Measurements from ENCODE around the gene CLIC6. TPM values are rescaled to one million over a fixed set of nuclear protein-coding genes. Genes with fewer than 3 reads are reported as not detected.
A peak's percentile ranks its signal among the peaks of the same experiment; 100 is the strongest.

CLIC6 gene
- 0.02 and 0.25 TPM in 2 replicates for total RNA-seq (2014; rRNA removed; shearing (Covaris generic))

GRCh38 chr21:34668803-34669148, at the start of gene CLIC6:
CLIC6 (plus strand) TSS chr21:34668994; CDS start chr21:34669389, 395 bp downstream.
- peak; percentile 26 for DNase-seq (ENCODE audit: low read depth)

DNA sequence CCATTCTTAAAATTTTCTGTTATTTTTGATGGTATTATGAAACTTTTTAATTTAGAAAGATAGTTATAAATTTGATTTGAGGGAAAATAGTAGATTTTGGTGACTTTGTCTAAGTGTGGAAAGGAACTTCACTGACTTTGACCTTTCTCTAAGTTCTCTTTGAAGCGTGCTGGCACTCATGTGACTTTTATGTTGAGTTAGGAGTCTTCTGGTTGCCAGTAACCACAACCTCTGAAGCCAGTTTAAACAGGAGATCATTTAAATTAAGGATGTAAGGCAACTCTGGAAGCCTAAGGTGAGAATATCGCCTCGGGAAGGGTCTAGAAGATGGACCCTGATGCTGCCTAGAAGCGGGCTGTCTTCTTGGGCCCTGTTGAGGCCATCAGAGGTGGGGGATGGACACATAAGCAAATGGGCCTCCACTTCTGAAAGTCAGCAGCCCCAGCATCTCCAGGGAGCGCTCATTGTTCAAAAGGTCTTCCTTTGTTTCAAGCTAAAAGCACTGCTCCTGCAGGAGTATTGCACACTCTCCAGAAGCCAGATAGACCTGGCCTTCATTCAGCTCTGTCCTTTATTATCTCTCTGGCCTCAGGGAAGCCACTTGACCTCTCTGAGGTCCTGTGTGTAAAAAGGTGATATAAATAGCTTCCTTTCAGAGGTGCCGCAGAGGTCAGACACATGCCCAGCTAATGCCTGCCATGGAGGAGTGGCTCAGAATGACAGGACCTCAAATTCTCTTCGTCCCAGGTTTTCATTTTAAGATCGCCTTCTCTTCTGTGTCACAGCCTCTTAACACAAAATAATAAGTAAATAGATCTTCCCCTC, 48.7 kb upstream of the CLIC6 start:
- DNase-seq (ENCODE audit: low read depth): no peak

DNA sequence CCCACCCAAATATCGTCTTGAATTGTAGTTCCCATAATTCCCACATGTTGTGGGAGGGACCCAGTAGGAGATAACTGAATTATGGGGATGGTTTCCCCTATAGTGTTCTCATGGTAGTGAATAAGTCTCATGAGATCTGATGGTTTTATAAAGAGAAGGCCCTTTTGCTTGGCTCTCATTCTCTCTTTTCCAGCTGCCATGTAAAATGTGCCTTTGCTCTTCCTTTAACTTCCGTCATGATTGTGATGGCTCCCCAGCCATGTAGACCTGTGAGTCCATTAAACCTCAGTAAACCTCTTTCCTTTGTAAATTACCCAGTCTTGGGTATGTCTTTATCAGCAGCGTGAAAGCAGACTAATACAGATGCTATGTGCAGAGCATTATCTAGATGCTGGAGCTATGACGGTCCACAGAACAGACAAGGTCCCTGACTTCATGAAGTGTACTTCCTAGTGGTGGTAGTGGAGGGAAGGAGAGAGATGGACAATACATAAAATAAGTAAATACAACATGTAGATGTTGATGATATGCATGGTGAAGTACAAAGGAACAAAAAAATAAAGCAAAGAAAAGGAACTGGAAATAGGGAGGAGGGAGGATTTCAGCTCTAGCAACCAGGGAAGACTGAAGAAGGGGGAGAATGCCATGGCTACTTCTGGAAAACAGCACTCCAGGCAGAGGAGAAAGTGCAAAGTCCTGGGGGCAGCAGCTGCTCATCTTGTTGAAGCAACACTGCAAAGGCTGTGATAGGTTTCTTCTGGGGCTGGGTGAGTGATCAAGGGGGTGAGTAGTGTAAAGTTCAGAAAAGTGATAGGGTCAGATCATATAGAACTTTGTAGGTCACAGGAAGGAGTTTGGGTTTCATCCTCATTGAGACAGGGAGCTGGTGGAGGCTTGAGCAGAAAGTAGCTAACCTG, 47.1 kb upstream of the CLIC6 start:
- no peak for DNase-seq (ENCODE audit: low read depth)

DNA sequence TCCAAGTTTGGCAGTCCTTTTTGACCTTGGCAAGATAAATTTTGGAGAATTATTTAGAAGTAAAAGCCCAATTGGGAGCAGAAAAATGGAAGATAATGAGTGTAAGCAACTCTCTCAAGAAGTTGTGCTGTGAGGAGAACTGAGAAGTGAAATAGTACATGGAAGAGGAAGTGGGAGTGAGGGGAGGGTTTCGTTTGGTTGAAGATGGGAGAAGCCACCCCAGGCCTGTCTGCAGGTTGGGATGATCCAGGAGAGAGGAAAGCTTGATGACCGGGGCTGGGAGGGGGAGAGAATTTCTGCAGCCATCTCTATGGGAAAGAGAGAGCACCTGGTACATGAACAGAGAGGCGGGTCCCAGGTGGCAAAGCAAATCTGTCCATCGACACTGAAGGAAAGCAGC, 45.3 kb upstream of the CLIC6 start:
- no peak for DNase-seq (ENCODE audit: low read depth)

DNA sequence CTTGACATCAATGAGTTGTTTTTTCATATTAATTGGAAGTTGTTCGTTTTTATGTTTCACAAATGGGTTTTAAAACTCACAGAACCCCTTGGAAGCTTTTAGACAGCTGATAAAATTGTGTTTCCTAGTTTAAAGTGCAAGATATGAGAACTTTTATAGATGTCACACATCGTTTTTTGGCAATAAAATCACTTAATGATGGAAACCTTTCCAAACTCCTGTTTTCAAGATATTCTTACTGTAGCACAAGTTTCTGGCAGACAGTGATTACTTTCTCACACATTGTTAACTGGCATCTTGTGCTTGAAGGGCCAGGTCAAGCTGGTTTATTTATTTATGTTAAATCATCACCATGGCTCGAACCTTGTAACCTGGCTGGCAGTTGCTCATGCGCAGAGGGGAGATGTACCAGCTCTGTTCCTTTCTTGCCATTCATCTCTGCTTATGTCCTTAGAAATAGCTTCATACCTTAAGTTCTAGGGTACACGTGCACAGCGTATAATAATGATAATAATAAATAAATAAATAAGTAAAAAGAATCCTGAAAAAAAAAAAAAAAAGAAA, 43.7 kb upstream of the CLIC6 start:
- no peak for DNase-seq (ENCODE audit: low read depth)

DNA sequence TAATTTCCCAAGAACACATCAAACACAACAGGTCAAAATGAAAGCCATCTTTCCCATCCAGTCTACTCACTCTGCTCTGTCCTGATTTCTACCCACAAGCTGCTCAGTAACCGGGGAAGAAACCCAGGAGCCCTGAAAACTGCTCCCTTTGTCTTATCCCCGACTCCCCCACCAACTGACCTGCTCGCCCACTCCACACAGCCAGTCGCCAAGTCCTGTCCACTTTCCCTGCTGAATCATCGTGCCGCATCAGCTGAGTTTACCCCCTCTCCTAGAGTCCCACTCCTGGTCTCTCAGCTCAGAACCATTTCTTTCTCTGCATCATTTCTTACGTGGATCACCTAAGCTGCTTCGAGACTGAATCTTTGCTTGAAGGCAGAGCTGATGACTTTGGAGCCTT, 42.7 kb upstream of the CLIC6 start:
- no peak for DNase-seq (ENCODE audit: low read depth)

DNA sequence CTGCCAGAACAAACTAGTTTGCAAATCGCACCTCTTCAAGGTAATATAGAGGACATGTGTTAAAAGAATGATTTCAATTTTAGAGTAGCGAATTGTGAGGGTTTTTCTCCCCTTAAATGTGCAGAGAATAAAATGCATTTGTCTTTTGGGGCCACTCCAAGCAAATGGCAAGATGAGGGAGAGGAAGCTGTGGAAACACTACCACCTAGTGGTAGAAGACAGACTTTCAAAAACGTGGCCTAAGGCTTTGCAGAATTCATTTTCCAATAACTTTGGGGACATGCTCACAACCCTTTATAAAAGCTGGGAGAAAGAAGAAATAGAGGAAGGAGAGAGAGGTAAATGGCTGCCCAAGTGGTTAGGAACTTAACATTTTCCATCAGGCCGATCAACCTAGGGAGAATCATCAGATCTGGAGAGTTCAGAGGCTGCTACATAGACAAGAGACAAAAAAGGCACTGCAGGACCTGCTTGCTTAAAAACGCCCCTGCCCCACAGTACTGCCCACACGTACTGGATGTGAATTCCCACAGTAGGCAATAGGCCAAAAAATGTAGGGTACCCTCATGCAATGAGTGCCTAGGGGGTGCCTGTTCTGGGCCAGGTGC, 38.2 kb upstream of the CLIC6 start:
- peak; percentile 71 for DNase-seq (ENCODE audit: low read depth)

- DNase-seq (ENCODE audit: low read depth): no peak
Observed at GRCh38 chr21:34632498-34632897, 36.3 kb upstream of the CLIC6 start.

DNA sequence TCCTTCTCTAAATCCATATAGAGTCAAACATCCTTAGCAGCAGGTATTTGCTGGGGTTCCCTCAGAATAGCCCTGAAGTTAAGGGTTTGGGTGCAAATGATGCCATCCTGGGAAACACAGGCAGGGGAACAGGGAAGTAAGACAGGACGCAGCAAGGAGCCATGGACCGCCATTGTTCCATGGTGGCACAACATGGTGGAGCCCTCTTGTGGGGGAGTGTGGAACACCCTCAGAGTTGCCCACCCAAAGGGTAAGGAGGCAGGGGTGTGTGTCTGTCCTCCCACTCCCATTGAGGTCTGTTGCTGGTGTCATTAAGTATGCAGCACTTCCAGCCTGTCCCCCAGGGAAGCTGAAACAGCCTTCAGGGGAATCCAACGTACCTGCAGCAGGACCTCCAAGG, 33.5 kb upstream of the CLIC6 start:
- DNase-seq (ENCODE audit: low read depth): no peak

GRCh38 chr21:34636961-34637360, 31.8 kb upstream of the CLIC6 start:
- no peak for DNase-seq (ENCODE audit: low read depth)

- DNase-seq (ENCODE audit: low read depth): no peak
Observed at GRCh38 chr21:34639250-34639649, 29.5 kb upstream of the CLIC6 start.

DNA sequence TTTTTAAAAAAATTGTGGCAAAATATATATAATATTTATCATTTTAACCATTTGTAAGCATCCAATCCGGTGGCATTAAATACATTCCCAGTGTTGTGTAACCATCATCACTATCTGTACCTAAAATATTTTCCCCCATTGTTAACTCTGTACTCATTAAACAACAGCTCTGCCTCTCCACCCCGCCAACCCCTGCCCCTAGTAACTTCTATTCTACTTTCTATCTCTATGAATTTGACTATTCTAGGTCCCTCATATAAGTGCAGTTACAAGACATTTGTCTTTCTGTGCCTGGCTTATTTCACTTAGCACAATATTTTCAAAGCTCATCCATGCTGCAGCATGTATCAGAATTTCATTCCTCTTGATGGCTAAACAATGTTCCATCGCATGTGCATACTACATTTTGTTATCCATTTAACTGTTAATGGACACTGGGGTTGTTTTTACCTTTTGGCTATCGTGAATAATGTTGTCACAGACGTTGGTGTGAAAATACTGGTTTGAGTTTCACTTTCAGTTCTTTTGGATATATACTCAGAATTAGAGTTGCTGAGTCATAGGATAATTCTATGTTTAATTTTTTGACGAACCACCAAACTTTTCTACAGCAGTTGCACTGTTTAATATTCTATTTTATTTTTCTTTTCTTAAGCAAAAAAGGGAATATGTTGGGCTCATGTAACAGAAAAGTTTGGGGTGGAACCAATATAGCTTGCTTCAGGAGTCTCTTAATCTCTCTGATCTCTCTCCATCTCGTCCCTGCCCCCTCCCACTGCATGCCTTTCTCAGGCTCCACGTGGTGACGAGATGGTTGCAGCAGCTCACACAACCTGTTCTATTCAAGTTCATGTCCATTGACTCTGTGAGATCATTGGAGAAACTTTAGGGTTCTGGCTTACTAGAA, 28.7 kb upstream of the CLIC6 start:
- peak; percentile 59 for DNase-seq (ENCODE audit: low read depth)

- peak; percentile 97 for DNase-seq (ENCODE audit: low read depth)
Observed at GRCh38 chr21:34640858-34641257, 27.9 kb upstream of the CLIC6 start.

- peak; percentile 92 for DNase-seq (ENCODE audit: low read depth)
Observed at GRCh38 chr21:34642211-34643075, 26.4 kb upstream of the CLIC6 start.

DNA sequence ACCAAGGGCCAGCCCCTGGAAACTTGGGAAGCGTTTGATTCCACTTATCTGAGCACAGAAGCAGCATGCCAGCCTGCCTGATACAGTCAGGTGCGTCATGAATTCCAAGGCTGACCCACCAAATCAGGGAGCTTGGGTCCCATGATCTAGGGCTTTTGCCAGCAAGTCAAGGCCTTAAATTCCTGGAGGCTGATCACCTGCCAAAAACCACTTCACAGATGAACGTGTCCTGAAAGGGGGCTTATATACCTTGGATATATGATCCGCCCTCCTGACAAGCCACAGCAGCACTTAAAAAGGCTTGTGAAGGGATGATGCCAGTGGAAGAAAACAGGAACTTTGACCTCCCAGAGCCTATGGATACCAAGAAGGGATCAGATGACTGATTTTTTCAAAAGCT, 24.0 kb upstream of the CLIC6 start:
- DNase-seq (ENCODE audit: low read depth): no peak

DNA sequence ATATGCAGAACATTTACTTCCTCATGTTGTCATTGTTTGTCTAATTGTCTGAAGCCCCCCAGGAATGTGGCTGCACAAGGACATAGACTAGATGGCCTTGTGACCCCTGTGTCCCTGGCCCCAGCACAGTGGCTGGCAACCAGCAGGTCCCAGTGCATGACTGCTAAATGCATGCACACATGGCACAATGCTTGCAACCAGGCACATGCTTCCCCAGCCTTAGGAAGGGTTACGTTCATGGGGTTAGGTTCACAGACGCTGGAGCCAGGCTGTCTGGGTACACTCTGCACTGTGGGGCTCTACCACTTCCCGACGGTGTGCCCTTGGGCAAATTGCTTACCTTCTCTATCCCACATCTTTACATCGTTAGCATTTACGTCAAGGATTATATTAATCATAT, 21.2 kb upstream of the CLIC6 start:
- no peak for DNase-seq (ENCODE audit: low read depth)

GRCh38 chr21:34648739-34649297, 20.0 kb upstream of the CLIC6 start:
- DNase-seq (ENCODE audit: low read depth): no peak

GRCh38 chr21:34649400-34649799, 19.4 kb upstream of the CLIC6 start:
- DNase-seq (ENCODE audit: low read depth): no peak

DNA sequence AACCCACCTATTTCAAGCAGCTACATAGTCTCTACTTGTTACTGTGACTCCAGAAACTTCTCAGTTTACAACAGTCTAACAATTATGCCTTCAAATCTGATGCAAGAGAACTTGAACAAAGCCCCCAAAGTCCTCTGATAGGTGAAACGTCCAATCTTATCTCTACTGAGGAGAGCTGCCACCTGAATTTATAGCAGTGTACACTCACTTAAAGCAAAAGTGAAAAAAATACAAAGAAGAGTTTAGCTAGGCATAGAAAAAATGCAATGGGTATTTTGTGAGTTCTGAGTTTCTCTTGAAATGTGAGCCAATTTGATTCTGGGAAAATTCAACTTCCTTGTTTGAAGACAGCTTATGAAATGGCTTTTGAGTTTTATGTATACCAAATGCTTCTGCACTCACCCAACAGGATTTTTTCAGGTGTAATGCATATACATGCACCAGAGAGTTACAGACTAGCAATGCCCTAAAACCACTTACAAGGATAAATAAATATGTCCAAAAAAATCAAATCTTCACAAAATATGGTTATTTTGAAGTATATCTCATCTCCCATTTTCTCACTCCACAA, 17.8 kb upstream of the CLIC6 start:
- no peak for DNase-seq (ENCODE audit: low read depth)

All from M059J (cell line).